Activated CD4-positive, alpha-beta T cell treated with anti-CD3 and anti-CD28 coated beads, Interleukin-2, amount 10 ng/mL, durations not matched to agents 7 days and 5 days (primary cell): Measurements from ENCODE around the gene NIPAL4. TPM values are rescaled to one million over a fixed set of nuclear protein-coding genes. Genes with fewer than 3 reads are reported as not detected.
"Not testable (repeated sequence)": the region's sequence is repeated elsewhere in the genome, so short reads cannot be mapped to it uniquely, and the experiment has no call there.

Source experiments
- CTCF ChIA-PET: fragments of 350-600 bp; sonication (Branson Sonifier 250); formaldehyde crosslinking; loops from one replicate; lab custom pipeline; 2021; ENCODE audit warnings: antibody characterized with exemption; lab: Charles Lee
- POLR2A ChIA-PET: fragments of 350-600 bp; sonication (Branson Sonifier 250); formaldehyde crosslinking; loops from one replicate; lab custom pipeline; 2021; ENCODE audit warnings: antibody characterized with exemption; lab: Charles Lee
- DNase-seq: peaks from one replicate; pipeline ENCODE4 v3.0.0-alpha.2; 2020
- H3K27ac Mint-ChIP-seq: one replicate; pipeline ENCODE4 v1.8.0; 2021; ENCODE audit warnings: mild to moderate bottlenecking, moderate library complexity, mixed read lengths
- H3K27me3 Mint-ChIP-seq: one replicate; pipeline ENCODE4 v1.8.0; 2021; ENCODE audit warnings: mixed read lengths
- H3K36me3 Mint-ChIP-seq: one replicate; pipeline ENCODE4 v1.8.0; 2021; ENCODE audit warnings: low read depth, mixed read lengths
- H3K4me1 Mint-ChIP-seq: one replicate; pipeline ENCODE4 v1.8.0; 2021; ENCODE audit warnings: mixed read lengths
- H3K4me3 Mint-ChIP-seq: one replicate; pipeline ENCODE4 v1.8.0; 2021; ENCODE audit warnings: mild to moderate bottlenecking, moderate library complexity, mixed read lengths
- H3K9me3 Mint-ChIP-seq: one replicate; pipeline ENCODE4 v1.8.0; 2021; ENCODE audit warnings: mixed read lengths
- total RNA-seq, 2 experiments: library from RNA; stranded (reverse); gene quantifications; one replicate each; pipeline ENCODE4 v1.2.3, GENCODE V29; 2021

The NIPAL4 gene
- total RNA-seq, 2 experiments from 2014 or later = 0.10 to 0.17 TPM

DNA sequence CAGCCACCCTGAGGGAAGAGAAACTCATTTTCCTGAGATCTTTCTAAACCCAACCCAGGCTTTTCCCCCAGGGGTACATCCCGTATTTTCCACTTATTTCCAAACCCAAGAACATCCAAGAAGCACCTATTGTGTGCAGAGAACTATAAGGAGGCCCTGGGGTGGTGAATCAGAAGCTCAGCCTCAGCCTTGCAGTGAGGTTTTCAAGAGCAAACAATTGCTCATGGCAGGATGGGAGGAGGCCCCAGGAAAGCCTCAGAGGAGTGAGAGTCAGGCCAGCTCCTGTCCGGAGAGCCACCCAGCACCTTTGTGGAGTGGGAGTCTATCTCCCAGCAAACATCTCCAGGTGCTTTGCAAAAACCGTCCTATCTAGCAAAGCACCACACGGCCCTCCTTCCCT lies 19.2 kb downstream of the NIPAL4 start:
- POLR2A ChIA-PET = no interaction called here
- H3K4me1 Mint-ChIP-seq = peaks cover 65% of the 10 kb centered on the region
- no peak for DNase-seq
- CTCF ChIA-PET = interaction anchor here (0.6 to 2.7 kb wide), 6 partner anchors 9 to 295 kb away, joined by 3 to 7 read pairs (median 5); no protein-coding TSS in a partner anchor
- H3K4me3 Mint-ChIP-seq = peak overlapping the region; percentile 0
- H3K36me3 Mint-ChIP-seq = peaks cover 76% of the 10 kb centered on the region
- H3K27ac Mint-ChIP-seq = peak overlapping the region; percentile 86
- no peaks in the 10 kb centered on the region for H3K9me3 Mint-ChIP-seq
- H3K27me3 Mint-ChIP-seq = no peaks in the 10 kb centered on the region

GRCh38 chr5:157479612-157480510 lies 19.8 kb downstream of the NIPAL4 start:
- POLR2A ChIA-PET = no interaction called here
- DNase-seq = no peak
- H3K4me1 Mint-ChIP-seq = peaks cover 66% of the 10 kb centered on the region
- H3K27ac Mint-ChIP-seq = peak overlapping the region; percentile 86
- CTCF ChIA-PET = interaction anchor here (0.8 to 2.7 kb wide), 6 partner anchors 29 to 263 kb away, joined by 3 to 7 read pairs (median 5); no protein-coding TSS in a partner anchor
- no peaks in the 10 kb centered on the region for H3K9me3 Mint-ChIP-seq
- peaks cover 80% of the 10 kb centered on the region for H3K36me3 Mint-ChIP-seq
- no peaks in the 10 kb centered on the region for H3K27me3 Mint-ChIP-seq
- H3K4me3 Mint-ChIP-seq = no peak overlapping the region

DNA sequence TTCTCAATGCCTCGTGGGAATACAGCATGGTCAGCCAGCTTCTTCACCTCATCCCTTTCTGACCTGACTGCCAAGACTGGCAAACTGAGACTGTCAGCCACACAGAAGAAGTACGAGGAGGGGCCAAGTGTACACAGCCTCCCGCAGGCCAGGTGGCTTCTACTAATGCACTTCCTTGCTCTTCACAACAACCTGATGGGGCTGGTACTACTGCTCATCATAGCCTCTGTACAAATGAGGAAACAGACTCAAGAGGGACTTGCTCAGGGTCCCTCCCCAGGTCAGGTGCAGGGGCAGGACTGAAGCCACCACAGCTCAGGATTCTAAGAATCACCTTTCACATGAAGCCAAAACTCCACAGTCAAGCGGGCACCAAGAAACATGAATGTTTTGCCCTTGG lies 21.3 kb downstream of the NIPAL4 start:
- DNase-seq = no peak
- Mint-ChIP-seq H3K4me1 (peaks cover 72% of the 10 kb centered on the region), H3K27ac (peak overlapping the region; percentile 86), H3K9me3 (no peaks in the 10 kb centered on the region), H3K4me3 (no peak overlapping the region), H3K27me3 (no peaks in the 10 kb centered on the region), H3K36me3 (peaks cover 83% of the 10 kb centered on the region)
- ChIA-PET POLR2A (no interaction called here), CTCF (interaction anchor here (1.5 kb wide), 1 partner anchor 27 kb away, joined by 4 read pairs; no protein-coding TSS in a partner anchor)

DNA sequence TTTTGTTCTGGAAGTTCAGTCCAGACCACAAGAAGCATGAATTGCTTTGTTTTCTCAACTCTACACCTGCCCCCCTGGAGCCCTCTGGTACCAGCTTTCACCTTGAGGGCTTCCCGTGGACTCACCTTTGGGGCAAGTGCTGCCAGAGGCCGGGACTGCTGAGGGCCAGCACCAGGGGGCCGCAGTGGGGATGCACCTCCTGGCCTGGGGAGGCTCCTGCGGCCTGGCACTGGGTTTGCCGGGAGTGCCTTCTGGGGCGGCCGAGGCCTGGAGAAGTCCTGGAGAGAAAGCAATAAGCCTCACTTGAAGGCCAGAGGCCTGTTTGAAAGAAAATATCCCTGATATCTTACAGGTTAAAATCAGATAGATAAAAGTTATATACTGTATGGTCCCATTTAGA lies 21.7 kb downstream of the NIPAL4 start:
- ChIA-PET CTCF (interaction anchor here (1.5 kb wide), 1 partner anchor 28 kb away, joined by 4 read pairs; no protein-coding TSS in a partner anchor), POLR2A (no interaction called here)
- H3K36me3 Mint-ChIP-seq = peaks cover 85% of the 10 kb centered on the region
- H3K4me1 Mint-ChIP-seq = peaks cover 76% of the 10 kb centered on the region
- no peaks in the 10 kb centered on the region for H3K27me3 Mint-ChIP-seq
- peak overlapping the region; percentile 86 for H3K27ac Mint-ChIP-seq
- no peak overlapping the region for H3K4me3 Mint-ChIP-seq
- no peaks in the 10 kb centered on the region for H3K9me3 Mint-ChIP-seq
- DNase-seq = no peak

DNA sequence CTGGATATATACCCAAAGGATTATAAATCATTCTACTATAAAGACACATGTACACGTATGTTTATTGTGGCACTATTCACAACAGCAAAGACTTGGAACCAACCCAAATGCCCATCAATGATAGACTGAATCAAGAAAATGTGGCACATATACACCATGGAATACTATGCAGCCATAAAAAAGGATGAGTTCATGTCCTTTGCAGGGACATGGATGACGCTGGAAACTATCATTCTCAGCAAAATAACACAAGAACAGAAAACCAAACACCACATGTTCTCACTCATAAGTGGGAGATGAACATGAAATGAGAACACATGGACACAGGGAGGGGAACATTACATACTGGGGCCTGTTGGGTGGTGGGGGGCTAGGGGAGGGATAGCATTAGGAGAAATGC lies 22.7 kb downstream of the NIPAL4 start:
- POLR2A ChIA-PET, H3K4me3 Mint-ChIP-seq, H3K9me3 Mint-ChIP-seq, CTCF ChIA-PET, DNase-seq, H3K27me3 Mint-ChIP-seq: not testable (repeated sequence)
- Mint-ChIP-seq H3K27ac (peak overlapping the region; percentile 16), H3K4me1 (peaks cover 78% of the 10 kb centered on the region), H3K36me3 (peaks cover 87% of the 10 kb centered on the region)

DNA sequence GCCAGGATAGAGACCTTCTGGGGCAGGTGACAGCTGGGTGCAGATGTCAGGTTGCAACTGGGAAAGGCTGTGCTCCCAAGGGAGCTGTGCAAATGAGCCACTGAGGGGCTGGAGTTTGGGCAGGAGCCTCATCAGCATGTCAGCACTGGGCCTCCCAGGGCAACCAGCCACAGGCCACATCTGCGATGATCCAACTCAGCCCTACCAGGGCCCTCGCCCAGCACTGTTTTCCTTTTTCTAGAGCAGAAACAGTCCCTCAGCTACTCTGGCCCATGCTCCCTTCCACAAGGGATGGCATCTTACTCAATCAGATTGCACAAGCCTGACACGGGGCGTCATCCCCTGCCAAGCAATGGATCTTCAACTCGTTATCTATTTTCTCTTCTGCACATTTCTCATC lies 24.8 kb downstream of the NIPAL4 start:
- ChIA-PET CTCF (interaction anchor here (0.6 to 2.1 kb wide), 6 partner anchors 11 to 259 kb away, joined by 3 to 8 read pairs (median 4); partner anchors contain the start of gene LSM11), POLR2A (no interaction called here)
- no peak for DNase-seq
- no peak overlapping the region for H3K27ac Mint-ChIP-seq
- H3K9me3 Mint-ChIP-seq = no peaks in the 10 kb centered on the region
- H3K4me3 Mint-ChIP-seq = no peak overlapping the region
- H3K36me3 Mint-ChIP-seq = peaks cover 89% of the 10 kb centered on the region
- H3K4me1 Mint-ChIP-seq = peaks cover 72% of the 10 kb centered on the region
- H3K27me3 Mint-ChIP-seq = no peaks in the 10 kb centered on the region

- peaks cover 88% of the 10 kb centered on the region for H3K36me3 Mint-ChIP-seq
Observed at GRCh38 chr5:157485340-157485739, 25.3 kb downstream of the NIPAL4 start.

DNA sequence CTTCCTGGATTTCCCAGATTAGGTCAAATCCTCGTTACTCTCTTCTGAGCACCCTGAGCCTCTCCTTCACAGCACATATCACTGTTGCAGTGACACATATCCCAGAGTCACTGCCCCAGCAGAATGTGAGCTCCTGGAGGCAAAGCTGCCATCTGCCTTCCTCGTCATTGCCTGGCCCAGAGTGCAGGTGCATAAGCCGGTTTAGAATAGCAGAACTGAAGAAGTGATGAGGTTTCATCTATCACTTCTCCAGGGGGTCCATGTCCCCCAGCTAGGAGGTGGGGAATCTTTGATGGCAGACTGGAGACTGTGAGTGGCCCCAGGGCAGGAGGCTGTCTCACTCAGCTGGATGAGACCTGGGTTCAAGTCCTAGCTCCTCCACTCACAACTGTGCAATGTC lies 25.8 kb downstream of the NIPAL4 start:
- Mint-ChIP-seq H3K27me3 (no peaks in the 10 kb centered on the region), H3K9me3 (no peaks in the 10 kb centered on the region), H3K4me1 (peaks cover 61% of the 10 kb centered on the region), H3K36me3 (peaks cover 83% of the 10 kb centered on the region), H3K4me3 (no peak overlapping the region), H3K27ac (peak overlapping the region; percentile 89)
- no peak for DNase-seq
- ChIA-PET POLR2A (no interaction called here), CTCF (interaction anchor here (0.9 to 2.1 kb wide), 3 partner anchors 10 to 258 kb away, joined by 3 to 8 read pairs (median 3); partner anchors contain the start of gene LSM11)

More at GRCh38 chr5:157485340-157485739, 25.3 kb downstream of the NIPAL4 start:
- POLR2A ChIA-PET = no interaction called here
- Mint-ChIP-seq H3K27ac (peak overlapping the region; percentile 55), H3K4me1 (peaks cover 66% of the 10 kb centered on the region), H3K9me3 (no peaks in the 10 kb centered on the region), H3K27me3 (no peaks in the 10 kb centered on the region), H3K4me3 (no peak overlapping the region)
- CTCF ChIA-PET = interaction anchor here (0.9 to 2.1 kb wide), 4 partner anchors 11 to 258 kb away, joined by 3 to 8 read pairs (median 4); partner anchors contain the start of gene LSM11
- no peak for DNase-seq

DNA sequence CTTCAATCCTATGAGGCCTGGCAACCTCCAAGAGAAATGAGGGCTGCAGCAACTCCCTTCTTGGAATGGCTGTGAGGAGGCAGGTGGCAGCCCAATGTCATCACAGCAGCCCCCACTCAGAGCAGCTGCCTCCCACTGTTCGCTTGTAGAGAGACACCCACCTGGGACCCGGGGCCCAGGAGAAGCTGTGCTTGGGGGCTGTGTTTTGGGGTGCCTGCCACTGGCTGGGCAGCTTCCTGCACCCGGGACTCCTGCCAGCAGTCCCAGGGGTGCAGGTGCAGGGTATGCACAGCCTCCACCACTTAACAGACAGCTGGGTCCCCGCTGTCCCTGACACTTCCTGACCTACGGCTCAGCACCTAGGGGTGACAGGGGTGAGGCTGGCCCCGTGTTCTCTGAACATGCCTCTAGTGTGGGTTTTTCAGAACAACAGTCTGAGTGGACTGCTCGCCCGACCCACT lies 26.2 kb downstream of the NIPAL4 start:
- Mint-ChIP-seq H3K27me3 (no peaks in the 10 kb centered on the region), H3K36me3 (peaks cover 83% of the 10 kb centered on the region), H3K27ac (peak overlapping the region; percentile 89), H3K9me3 (no peaks in the 10 kb centered on the region), H3K4me3 (no peak overlapping the region), H3K4me1 (peaks cover 57% of the 10 kb centered on the region)
- ChIA-PET CTCF (interaction anchor here (2.1 kb wide), 1 partner anchor 257 kb away, joined by 8 read pairs; the partner anchor contains the start of gene LSM11), POLR2A (no interaction called here)
- no peak for DNase-seq

DNA sequence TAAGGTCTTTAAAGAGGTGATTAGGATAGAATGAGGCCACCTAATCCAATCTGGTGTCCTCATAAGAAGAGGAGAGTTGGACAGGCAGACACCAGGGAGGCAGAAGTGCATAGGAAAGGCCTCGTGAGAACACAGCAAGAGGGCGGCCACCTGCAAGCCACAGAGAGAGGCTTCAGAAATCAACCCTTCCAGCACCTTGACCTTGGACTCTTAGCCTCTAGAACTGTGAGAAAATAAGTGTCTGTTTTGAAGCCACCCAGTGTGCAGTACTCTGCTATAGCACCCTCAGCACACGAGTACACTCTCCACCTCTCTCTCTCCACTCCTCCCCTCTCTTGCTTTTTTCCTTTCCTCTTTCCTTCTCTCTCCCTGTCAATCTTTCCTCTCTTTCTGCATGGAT lies 26.8 kb downstream of the NIPAL4 start:
- Mint-ChIP-seq H3K36me3 (peaks cover 86% of the 10 kb centered on the region), H3K9me3 (no peaks in the 10 kb centered on the region)
- POLR2A ChIA-PET = no interaction called here

GRCh38 chr5:157487358-157487757 lies 27.3 kb downstream of the NIPAL4 start:
- H3K4me3 Mint-ChIP-seq = peak overlapping the region; percentile 11
- peaks cover 84% of the 10 kb centered on the region for H3K36me3 Mint-ChIP-seq

More for the DNA sequence above, 26.8 kb downstream of the NIPAL4 start:
- Mint-ChIP-seq H3K27me3 (no peaks in the 10 kb centered on the region), H3K27ac (peak overlapping the region; percentile 89), H3K4me1 (peaks cover 54% of the 10 kb centered on the region), H3K4me3 (peak overlapping the region; percentile 21)
- DNase-seq = no peak
- CTCF ChIA-PET = no interaction called here

DNA sequence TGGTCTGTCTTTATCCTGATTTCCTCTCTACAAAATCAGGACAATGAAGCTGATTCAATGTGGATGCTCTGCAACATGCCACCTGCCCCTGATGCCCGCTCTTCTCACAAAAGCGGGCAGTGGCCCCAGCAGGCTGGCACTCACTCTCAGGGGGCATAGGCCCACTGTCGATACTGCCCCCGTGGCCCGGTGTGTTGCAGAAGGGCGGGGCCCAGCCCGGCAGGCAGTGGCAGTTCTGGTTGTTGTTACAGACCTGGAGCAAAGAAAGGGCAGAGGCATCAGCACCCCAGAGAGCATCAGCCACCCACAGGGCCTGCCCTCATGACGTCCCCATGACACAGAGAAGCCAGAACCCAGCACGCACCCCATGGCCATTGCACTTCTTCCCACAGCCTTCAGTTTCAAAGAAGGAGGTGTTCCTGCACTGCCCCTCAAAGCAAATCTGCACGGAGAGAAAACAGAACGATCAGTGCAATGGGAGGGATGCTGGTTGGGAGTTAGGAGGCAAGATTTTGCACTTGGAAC lies 31.5 kb downstream of the NIPAL4 start:
- H3K36me3 Mint-ChIP-seq = peaks cover 70% of the 10 kb centered on the region
- H3K27ac Mint-ChIP-seq = no peak overlapping the region
- POLR2A ChIA-PET = no interaction called here
- H3K4me3 Mint-ChIP-seq = no peak overlapping the region
- CTCF ChIA-PET = no interaction called here
- no peak for DNase-seq
- H3K4me1 Mint-ChIP-seq = peaks cover 32% of the 10 kb centered on the region
- no peaks in the 10 kb centered on the region for H3K9me3 Mint-ChIP-seq
- H3K27me3 Mint-ChIP-seq = no peaks in the 10 kb centered on the region

More at GRCh38 chr5:157487358-157487757, 27.3 kb downstream of the NIPAL4 start:
- Mint-ChIP-seq H3K27ac (peak overlapping the region; percentile 89), H3K9me3 (no peaks in the 10 kb centered on the region), H3K27me3 (no peaks in the 10 kb centered on the region), H3K4me1 (peaks cover 49% of the 10 kb centered on the region)
- ChIA-PET CTCF (no interaction called here), POLR2A (no interaction called here)
- DNase-seq = peak; percentile 22
